Left ventricle myocardium superior (tissue), 1 donor: ENCODE measurements around the gene GAL3ST3. TPM values are rescaled to one million over a fixed set of nuclear protein-coding genes. Genes with fewer than 3 reads are reported as not detected.
A peak's percentile ranks its signal among the peaks of the same experiment; 100 is the strongest.
"Not testable (repeated sequence)": the region's sequence is repeated elsewhere in the genome, so short reads cannot be mapped to it uniquely, and the experiment has no call there.

Experiments
- ATAC-seq: fragments of 200-7000 bp; cut with Tn5 transposase; one replicate; pipeline ENCODE4 v1.9.1; 2020; ENCODE audit warnings: mild to moderate bottlenecking, moderate library complexity
- DNase-seq: peaks from one replicate; pipeline ENCODE4 v3.0.0-alpha.2; 2020
- intact Hi-C: fragments of 100-400 bp; cut with micrococcal nuclease; formaldehyde crosslinking; loops from one replicate; pipeline ENCODE4 v1.11.0; 2022
- long read RNA-seq: library from polyadenylated mRNA; unstranded; transcript quantifications from one replicate; pipeline ENCODE4 v2.0.0, GENCODE V29; 2021
- total RNA-seq: library from RNA; stranded (reverse); fragmentation: NEBNext Ultra II Directional; extraction: Animal tissue kit (Norgen Biotek cat#: 25700); gene quantifications from one replicate; pipeline ENCODE4 v1.2.1, GENCODE V29; 2021
- donor health status: DM: no; HTN: yes; CAD: no; lungs with severe emphysema.

GAL3ST3 gene, protein sequence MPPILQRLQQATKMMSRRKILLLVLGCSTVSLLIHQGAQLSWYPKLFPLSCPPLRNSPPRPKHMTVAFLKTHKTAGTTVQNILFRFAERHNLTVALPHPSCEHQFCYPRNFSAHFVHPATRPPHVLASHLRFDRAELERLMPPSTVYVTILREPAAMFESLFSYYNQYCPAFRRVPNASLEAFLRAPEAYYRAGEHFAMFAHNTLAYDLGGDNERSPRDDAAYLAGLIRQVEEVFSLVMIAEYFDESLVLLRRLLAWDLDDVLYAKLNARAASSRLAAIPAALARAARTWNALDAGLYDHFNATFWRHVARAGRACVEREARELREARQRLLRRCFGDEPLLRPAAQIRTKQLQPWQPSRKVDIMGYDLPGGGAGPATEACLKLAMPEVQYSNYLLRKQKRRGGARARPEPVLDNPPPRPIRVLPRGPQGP
- total RNA-seq: 3.5 TPM
- long read RNA-seq, partial matches to known transcripts: 0 of 3 reads
- long read RNA-seq, other reads (novel, unspliced or antisense): 1 of 3 reads

DNA sequence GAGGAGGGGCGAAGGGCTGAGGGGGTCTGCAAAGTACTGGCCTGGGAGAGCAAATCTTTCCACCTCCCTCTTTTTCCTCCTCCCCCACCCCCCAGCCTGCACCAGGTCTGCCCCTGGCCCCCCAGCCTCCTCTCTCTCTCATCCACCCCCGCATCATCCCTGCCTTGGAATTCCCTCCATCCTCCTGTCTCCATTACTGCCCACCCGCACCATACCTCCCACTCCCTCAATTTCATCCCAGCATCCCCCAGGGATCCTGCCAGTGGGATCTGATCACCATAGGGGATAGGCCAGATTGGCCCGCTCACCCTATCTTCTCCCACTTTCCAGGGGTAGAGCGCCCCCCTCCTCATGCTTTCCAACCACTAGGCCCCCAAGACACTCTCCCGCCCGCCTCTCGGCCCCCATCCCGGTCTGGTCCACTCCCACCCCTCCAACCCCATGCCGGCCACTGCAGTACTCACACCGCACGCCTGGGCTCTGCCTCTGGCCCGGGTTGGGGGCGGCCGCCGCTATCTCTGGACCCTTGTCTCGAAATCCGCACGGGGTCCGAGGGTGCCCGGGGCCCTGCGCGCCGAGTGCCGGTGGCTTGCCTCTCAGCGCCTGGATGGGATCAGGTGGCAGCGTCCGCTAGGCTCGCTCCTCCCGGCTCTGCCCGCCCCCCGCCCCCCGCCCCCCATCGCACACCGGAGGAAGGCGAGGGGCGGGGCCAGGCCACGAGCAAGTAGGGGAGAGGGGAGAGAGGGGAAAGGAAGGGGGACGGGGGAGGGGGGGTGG is at the start of gene GAL3ST3:
TSS of gene GAL3ST3 (minus strand) at position 615 of the 777 bp plus-strand sequence. CDS start 3,746 bp downstream, outside the sequence.
- DNase-seq (peak; percentile 39), ATAC-seq (no peak)
- intact Hi-C loops: no loop called here

DNA sequence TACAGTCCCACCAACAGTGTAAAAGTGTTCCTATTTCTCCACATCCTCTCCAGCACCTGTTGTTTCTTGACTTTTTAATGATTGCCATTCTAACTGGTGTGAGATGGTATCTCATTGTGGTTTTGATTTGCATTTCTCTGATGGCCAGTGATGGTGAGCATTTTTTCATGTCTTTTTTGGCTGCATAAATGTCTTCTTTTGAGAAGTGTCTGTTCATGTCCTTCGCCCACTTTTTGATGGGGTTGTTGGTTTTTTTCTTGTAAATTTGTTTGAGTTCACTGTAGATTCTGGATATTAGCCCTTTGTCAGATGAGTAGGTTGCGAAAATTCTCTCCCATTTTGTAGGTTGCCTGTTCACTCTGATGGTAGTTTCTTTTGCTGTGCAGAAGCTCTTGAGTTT is 43.2 kb upstream of the GAL3ST3 start:
- intact Hi-C loops, ATAC-seq, DNase-seq: not testable (repeated sequence)

DNA sequence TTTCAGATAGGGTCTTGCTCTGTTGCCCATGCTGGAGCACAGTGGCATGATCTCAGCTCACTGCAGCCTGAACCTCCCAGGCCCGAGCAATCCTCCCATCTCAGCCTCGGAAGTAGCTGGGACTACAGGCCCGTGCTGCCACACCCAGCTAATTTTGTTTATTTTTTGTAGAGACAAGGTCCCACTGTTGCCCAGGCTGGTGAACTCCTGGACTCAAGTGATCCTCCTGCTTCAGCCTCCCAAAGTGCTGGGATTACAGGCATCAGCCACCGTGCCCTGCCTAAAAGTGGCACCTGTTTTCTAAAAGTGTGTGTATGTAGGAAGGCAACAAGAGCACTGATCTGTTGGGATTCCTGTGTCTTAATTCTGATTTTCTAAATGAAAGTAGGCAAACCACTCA is 41.3 kb upstream of the GAL3ST3 start:
- intact Hi-C loops: no loop called here
- no peak for DNase-seq
- ATAC-seq: no peak

DNA sequence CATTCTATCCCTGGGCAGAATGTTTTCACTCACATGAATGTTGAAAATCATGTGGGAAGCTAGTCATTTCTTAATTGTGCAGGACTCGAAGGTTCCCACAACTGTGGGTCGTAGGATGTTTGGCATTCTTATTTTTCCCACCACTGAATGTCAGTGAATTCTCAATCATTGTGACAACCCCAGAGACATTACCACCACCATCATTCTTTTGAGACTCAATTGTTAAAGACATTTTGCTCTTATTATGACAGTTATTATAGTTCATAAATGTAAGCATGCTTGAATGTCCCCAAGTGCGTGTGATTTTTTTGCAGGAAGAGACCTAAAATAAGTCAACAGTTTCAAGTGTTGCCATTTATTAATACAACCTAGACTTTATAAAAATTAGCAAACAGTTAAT is 40.1 kb upstream of the GAL3ST3 start:
- intact Hi-C loops: no loop called here
- DNase-seq (no peak), ATAC-seq (no peak)

DNA sequence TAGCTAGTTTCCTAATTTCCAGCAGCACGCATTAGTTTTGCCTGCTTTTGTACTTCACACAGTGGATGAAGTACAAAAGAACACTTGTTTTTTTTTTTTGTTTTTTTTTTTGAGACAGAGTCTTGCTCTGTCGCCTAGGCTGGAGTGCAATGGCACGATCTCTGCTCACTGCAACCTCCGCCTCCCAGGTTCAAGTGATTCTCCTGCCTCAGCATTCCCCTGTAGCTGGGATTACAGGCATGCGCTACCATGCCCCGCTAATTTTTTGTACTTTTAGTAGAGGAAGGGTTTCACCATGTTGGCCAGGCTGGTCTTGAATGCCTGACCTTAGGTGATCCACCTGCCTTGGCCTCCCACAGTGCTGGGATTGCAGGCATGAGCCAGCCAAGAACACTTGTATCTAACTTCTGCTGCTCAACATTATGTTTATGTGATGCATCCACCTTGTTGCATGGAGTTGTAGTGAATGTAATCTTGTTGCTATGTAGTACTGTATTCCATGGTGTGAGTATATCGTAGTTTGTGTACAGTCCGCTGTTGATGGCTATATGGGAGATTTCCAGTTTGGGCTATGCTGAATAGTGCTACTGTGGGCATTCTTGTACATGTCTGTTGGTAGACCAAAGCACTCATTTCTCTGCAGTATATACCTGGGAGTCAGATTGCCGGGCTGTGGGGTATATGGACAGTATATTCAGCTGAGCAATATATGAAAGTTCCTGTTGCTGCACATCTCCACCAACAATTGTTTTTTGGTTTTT is 38.4 kb upstream of the GAL3ST3 start:
- ATAC-seq (peak; percentile 36), DNase-seq (no peak)
- intact Hi-C loops: no loop called here

DNA sequence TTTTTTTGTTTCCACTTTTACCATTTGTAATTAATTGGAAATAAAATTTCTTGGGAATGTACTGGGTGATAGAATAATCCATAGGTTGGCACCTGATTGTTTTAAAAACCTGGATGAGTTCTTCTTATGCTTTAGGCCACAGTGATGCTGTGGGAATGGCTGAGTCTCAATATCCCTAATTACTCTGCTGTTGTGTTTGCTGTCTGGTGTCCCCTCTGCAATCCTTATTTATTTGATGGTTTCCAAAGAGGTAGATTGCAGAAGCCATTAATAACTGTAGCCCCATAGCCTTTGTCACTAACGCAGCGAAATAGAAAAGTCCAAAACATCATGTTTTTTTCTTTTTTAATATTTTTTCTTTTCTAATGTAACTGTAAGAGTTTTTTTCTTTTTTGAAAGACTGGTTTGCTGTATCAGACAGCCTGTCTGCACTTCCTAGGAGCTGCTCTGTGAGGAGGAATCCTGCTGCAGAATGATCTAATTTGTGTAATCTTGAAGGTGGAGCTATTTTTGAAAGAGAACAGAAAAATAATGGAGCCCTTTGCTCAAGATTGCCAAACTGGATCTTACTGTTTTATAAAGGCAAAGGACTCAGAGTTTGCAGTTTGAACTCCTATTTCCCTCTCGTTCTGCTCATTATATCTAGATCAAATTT is 36.0 kb upstream of the GAL3ST3 start:
- DNase-seq: no peak
- intact Hi-C loops: no loop called here
- ATAC-seq: no peak

DNA sequence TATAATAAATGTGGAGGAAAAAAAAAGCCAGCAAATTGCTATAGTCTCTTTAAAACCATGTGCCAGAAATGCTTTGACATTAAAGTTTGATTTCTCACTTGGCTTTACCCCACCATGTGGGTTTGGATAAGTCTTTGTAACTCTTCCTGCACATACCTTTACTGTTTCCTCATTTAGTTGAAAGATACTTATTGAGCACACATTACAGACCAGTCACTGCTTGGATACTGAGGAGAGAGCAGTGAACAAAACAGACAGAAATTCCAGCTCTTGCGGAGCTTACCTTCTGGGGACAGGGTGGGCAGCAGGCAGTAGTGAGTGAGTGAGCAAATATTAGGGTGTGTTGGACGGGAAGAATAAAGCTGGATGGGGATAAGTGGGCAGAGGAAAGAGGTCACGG is 34.8 kb upstream of the GAL3ST3 start:
- intact Hi-C loops: no loop called here
- ATAC-seq: no peak
- DNase-seq: no peak

DNA sequence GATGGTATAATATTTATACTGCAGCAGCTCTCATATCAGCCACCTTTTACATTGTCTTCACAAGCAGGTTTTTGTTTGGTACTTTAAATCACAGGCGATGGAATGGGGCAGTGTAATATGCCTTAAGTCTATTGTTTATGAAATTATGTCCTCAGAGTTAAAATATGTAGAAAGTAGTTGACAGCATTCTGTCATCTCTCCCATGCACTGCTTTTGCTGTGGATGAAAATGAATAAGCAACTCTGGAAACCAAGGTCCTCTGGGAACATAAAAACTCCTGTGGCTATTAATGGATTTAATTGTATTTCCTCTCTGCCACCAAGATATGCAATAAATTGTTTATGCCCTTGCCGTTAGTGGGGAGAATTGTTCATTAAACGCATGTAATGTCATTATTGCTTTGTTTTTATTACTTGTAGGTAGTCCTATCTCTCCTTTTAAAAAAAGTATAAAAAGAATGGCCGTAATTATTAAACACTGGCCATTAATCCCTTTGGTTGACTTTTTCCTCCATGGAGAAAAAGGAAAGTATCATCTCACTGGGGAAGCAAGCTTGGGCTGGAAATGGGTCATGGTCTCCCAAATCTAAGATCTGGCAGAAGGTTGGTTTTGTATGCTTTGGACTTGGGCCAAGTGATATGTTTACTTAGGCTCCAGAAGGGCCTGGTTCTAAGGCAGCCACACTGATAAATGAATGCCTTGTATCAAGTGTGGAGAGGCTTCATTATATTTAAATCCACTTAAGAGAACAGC is 34.2 kb upstream of the GAL3ST3 start:
- DNase-seq (no peak), ATAC-seq (peak; percentile 27)
- intact Hi-C loops: no loop called here

DNA sequence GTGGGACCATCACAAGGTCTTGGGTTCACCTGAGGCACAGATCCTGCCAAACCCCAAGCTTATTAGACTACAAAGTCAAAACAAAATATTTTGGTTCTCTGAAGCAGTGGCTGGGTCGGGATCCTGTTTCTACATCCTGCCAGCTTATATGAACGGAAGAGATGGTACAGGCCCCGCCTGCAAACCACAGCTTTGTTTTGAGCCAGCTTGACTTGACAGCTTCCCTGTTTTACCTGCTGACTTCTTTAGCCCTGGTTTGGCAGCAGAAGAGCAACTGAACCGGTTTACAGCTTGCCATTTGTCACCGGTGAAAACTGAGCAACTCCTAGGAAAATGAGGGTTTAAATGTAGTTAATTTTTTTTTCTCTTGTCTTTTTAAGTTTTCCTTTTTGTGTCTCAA is 32.5 kb upstream of the GAL3ST3 start:
- intact Hi-C loops: no loop called here
- DNase-seq (peak; percentile 47), ATAC-seq (peak; percentile 44)

DNA sequence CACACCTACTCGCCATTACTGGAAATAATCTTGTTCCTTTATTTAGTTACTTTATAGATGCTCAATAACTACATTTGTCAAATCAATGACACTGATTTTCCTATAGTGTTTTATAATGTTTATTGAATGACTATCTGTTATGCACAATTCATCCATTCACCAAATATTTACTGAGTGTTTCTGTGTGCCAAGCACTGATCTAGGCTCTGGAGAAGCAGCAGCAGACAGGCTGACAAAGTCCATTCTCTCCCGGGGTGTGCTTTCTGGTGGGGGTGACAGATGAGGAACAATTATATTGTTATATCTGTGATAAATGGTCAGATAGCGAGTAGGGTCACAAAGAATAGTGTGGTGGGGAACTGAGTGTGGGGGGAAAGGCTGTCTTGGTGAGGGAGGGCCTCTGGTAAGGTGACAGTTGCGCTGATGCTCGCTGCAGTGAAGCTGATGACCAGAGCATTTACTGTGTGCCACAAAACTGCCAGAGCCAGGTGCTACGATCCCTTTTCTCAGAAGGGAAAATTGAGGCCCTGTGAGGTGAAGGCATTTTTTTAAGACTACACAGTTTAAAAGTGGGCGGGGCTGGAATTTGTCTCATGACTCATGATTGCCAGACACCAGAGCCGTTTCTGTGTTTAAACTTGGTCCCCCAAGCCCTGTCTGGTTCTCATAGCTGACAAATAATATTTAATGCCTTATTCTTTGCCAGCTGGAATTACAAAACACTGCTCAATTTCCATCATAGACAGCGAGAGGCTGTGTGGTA is 31.3 kb upstream of the GAL3ST3 start:
- DNase-seq (no peak), ATAC-seq (peak; percentile 38)
- intact Hi-C loops: no loop called here

DNA sequence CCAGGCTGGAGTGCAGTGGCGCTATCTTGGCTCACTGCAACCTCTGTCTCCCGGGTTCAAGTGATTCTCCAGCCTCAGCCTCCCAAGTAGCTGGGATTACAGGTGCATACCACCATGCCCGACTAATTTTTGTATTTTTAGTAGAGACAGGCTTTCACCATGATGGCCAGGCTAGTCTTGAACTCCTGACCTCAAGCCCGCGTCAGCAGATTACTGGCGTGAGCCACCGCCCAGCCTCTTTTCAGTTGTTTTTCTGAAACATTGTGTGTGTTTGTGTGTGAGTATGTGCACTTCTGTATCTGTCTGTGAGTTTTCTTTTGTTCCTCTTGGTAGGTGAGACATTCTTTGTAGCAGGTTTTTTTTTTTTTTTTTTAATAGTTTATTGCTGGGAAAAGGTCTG is 30.0 kb upstream of the GAL3ST3 start:
- DNase-seq: not testable (repeated sequence)

DNA sequence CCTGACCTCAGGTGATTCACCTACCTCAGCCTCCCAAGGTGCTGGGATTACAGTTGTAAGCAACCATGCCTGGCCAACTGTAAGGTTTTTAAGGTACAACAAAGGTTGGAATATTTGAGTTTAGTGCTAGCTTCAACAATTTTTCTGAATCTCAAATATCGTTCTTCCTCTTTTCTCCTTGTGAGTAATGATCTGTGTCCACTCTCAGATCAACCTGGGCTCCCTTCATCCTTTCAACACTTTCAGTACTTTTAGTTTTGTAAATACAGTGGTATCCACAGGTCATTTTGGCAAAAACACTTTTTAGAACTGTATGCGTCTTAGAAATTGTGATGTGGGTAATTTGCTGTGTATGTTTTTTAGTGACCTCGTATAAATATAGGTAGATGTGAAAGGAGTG is 29.0 kb upstream of the GAL3ST3 start:
- ATAC-seq (no peak), DNase-seq (no peak)
- intact Hi-C loops: no loop called here

More for the DNA sequence above, 30.0 kb upstream of the GAL3ST3 start:
- intact Hi-C loops, ATAC-seq: not testable (repeated sequence)

DNA sequence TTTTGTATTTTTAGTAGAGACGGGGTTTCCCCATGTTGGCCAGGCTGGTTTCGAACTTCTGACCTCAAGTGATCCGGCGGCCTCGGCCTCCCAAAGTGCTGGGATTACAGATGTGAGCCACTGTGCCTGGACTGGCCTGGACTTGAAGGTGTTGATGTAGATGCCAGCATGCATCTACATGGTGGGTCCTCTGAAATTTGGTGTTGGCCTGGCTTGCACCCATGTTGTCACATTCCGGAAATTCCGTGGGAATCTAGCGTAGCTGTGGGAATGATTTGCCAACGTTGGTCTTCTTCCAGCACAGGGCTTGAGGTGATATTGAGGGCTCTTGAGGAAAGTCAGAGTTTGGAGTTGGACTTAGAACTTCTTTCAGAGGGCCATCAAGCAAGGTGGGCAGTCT is 27.6 kb upstream of the GAL3ST3 start:
- ATAC-seq (no peak), DNase-seq (no peak)
- intact Hi-C loops: no loop called here

DNA sequence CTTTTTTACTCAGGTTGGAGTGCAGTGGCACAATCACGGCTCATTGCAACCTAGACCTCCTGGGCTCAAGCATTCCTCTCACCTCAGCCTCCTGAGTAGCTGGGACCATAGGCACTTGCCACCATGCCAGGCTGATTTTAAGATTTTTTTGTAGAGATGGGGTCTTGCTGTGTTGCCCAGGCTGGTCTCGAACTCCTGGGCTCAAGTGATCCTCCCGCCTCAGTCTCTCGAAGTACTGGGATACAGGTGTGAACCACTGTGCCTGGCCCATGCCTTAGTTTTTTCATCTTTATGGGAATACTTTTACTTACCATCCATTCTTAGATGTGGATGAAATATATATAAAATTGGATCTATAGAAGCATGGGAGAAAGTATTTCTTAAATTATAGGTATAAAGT is 26.3 kb upstream of the GAL3ST3 start:
- intact Hi-C loops: no loop called here
- DNase-seq (no peak), ATAC-seq (no peak)

DNA sequence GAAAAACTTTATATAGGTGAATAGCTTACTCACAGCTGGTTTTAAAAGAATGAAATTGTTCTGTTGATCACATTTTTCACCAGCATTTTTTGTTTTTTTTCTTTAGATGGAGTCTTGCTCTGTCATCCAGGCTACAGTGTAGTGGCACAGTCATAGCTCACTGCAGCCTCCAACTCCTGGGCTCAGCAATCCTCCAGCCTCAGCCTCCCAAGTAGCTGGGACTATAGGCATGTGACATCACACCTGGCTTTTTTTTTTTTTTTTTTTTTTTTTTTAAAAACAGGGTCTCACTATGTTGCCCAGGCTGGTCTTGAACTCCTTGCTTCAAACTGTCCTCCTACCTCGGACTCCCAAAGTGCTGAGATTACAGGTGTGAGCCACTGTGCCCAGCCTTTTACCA is 24.7 kb upstream of the GAL3ST3 start:
- intact Hi-C loops: no loop called here
- ATAC-seq: no peak
- DNase-seq: no peak

DNA sequence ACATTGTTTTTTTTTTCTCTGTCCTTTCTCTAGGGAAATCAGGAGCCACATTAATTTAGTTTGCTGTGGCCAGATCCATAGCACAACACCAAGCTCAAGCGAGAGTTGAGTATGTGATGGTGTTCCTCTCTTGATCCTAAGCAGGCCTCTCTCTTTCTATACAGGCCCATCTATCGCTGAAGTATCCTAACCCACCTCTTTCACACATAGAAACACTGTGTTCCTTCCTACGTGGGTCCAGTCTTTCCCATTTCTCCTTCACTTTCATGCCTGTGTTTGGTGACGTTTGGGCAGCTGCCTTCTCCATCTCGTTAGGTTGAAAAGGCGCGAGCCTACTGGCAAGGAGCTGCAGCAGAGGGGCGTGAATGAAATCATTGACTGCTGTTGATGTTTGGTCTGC is 23.6 kb upstream of the GAL3ST3 start:
- intact Hi-C loops: no loop called here
- DNase-seq (no peak), ATAC-seq (no peak)

DNA sequence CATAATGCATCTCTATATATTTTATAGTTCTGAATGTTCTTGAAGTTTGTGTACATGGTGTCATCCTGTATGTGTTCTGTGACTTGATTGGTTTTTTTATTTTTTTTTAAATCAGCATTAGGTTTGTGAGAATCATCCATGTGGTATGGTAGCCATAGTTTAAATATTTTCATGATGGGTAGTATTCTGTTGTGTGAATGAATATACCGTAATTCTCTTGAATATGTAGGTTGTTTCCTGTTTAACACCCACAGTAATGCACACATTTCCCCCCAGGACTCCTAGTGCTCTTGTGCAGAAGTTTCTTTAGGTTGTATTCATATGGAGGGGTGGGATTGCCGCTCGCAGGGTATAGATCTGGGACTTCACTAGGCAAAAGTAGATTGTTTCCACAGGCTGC is 23.1 kb upstream of the GAL3ST3 start:
- intact Hi-C loops: no loop called here
- ATAC-seq (no peak), DNase-seq (no peak)

DNA sequence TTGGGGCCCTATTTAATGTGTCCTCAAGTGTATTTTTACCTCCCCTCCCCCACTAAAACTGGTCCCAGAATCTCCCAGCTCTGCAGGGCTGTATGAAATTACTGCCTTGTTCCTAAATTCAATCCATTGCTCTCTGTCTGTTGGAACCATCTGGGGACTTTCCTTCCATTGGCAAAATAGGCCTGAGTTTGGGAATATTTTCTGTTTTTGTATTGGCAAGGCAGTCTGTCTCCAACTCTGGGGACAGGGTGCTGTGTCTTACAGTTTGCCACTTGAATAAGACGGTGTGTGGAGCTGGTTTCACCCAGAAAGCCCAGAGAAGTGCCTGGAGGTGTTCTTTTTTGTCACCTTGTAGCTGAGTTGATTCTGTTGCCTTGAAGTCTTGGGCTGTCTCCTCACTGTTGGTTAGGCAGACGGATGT is 22.4 kb upstream of the GAL3ST3 start:
- ATAC-seq (no peak), DNase-seq (no peak)
- intact Hi-C loops: no loop called here
